Loucy (cell line): ENCODE measurements around the gene TMEM164.
A peak's percentile ranks its signal among the peaks of the same experiment; 100 is the strongest.

Source experiments
- H2AFZ ChIP-seq: fragments of 200-600 bp; sonication (generic); 2 replicates; pipeline ENCODE4 v1.6.0; 2016; ENCODE audit warnings: antibody characterized with exemption, mild to moderate bottlenecking, low read length, moderate library complexity
- H3F3A ChIP-seq: fragments of 200-600 bp; 2 replicates; pipeline ENCODE4 v1.6.0; 2016; ENCODE audit warnings: antibody characterized with exemption, low read depth, mild to moderate bottlenecking
- H3K27me3 ChIP-seq: fragments of 200-600 bp; sonication (generic); 2 replicates; pipeline ENCODE4 v1.6.1; 2014; ENCODE audit warnings: low read length, mild to moderate bottlenecking; ENCODE audit not compliant: insufficient read depth, poor library complexity, severe bottlenecking
- H3K36me3 ChIP-seq: fragments of 200-600 bp; sonication (generic); 2 replicates; pipeline ENCODE4 v1.6.1; 2016; ENCODE audit warnings: low read length; ENCODE audit not compliant: insufficient read depth
- H3K4me1 ChIP-seq: fragments of 200-600 bp; sonication (generic); 2 replicates; pipeline ENCODE4 v1.5.1; 2014; ENCODE audit warnings: low read length, mild to moderate bottlenecking; ENCODE audit not compliant: insufficient read depth, poor library complexity, severe bottlenecking
- H3K4me2 ChIP-seq: fragments of 200-600 bp; sonication (generic); 2 replicates; pipeline ENCODE4 v1.6.0; 2014; ENCODE audit warnings: antibody characterized with exemption, low read length, low read depth, mild to moderate bottlenecking; ENCODE audit not compliant: poor library complexity, severe bottlenecking
- H3K4me3 ChIP-seq: fragments of 200-600 bp; sonication (generic); 2 replicates; pipeline ENCODE4 v1.5.1; 2014; ENCODE audit warnings: low read length, mild to moderate bottlenecking, mixed read lengths; ENCODE audit not compliant: poor library complexity, severe bottlenecking
- H3K79me2 ChIP-seq: fragments of 200-600 bp; sonication (generic); 2 replicates; pipeline ENCODE4 v1.6.1; 2014; ENCODE audit warnings: low read length; ENCODE audit not compliant: insufficient read depth
- H3K9ac ChIP-seq: fragments of 200-600 bp; sonication (generic); 2 replicates; pipeline ENCODE4 v1.6.0; 2014; ENCODE audit warnings: mild to moderate bottlenecking, low read depth, low read length, moderate library complexity; ENCODE audit not compliant: poor library complexity, severe bottlenecking
- H3K9me2 ChIP-seq: fragments of 200-600 bp; sonication (generic); replicated peaks from 2 replicates; pipeline ENCODE4 v1.6.1; 2016; ENCODE audit warnings: low read depth, low read length, mixed read lengths
- H3K9me3 ChIP-seq: fragments of 200-600 bp; sonication (generic); 2 replicates; pipeline ENCODE4 v1.6.1; 2014; ENCODE audit warnings: mild to moderate bottlenecking, antibody characterized with exemption, low read length, low read depth; ENCODE audit not compliant: insufficient read depth
- H4K20me1 ChIP-seq: fragments of 200-600 bp; sonication (generic); 2 replicates; pipeline ENCODE4 v1.6.0; 2014; ENCODE audit warnings: antibody characterized with exemption, low read length, mild to moderate bottlenecking; ENCODE audit not compliant: insufficient read depth, poor library complexity, severe bottlenecking
- EZH2phosphoT487 ChIP-seq: fragments of 200-600 bp; IDR thresholded peaks from 2 replicates; pipeline ENCODE4 v1.6.1; 2018; ENCODE audit warnings: antibody characterized with exemption, mild to moderate bottlenecking, moderate library complexity, borderline replicate concordance
- TF ChIP-seq, protein P1 (sequence below): fragments of 200-600 bp; sonication (generic); conservative IDR thresholded peaks from 2 replicates; pipeline ENCODE4 v1.5.1; 2014; ENCODE audit warnings: mild to moderate bottlenecking, antibody characterized with exemption, low read length

TMEM164 gene

DNA sequence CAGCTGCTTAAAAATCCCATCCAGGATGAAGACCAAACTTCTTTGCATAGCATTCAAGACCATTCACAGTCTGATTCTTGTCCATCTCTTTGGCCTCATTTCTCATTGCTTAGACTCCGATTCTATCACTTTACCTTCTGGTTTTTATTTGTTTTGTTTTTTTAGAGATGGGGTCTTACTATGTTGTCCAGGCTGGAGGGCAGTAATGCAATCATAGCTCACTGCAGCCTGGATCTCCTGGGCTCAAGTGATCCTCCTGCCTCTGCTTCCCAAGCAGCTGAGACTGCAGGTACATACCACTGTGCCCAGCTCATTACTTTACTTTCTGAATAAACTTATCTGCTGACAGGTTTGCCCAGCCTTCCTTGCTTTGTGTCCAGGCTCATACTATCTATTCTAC lies 152.8 kb downstream of the TMEM164 start:
- no peaks in the 10 kb centered on the region for H3K9me2 ChIP-seq
- H3F3A ChIP-seq = no peaks in the 10 kb centered on the region
- no peaks in the 10 kb centered on the region for H3K9me3 ChIP-seq
- no peak overlapping the region for H3K4me2 ChIP-seq
- peaks cover 1% of the 10 kb centered on the region for H3K79me2 ChIP-seq
- TF ChIP-seq, protein P1, sequence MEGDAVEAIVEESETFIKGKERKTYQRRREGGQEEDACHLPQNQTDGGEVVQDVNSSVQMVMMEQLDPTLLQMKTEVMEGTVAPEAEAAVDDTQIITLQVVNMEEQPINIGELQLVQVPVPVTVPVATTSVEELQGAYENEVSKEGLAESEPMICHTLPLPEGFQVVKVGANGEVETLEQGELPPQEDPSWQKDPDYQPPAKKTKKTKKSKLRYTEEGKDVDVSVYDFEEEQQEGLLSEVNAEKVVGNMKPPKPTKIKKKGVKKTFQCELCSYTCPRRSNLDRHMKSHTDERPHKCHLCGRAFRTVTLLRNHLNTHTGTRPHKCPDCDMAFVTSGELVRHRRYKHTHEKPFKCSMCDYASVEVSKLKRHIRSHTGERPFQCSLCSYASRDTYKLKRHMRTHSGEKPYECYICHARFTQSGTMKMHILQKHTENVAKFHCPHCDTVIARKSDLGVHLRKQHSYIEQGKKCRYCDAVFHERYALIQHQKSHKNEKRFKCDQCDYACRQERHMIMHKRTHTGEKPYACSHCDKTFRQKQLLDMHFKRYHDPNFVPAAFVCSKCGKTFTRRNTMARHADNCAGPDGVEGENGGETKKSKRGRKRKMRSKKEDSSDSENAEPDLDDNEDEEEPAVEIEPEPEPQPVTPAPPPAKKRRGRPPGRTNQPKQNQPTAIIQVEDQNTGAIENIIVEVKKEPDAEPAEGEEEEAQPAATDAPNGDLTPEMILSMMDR = no peak
- no peak for TF ChIP-seq EZH2phosphoT487
- H2AFZ ChIP-seq = no peak overlapping the region
- no peak overlapping the region for H3K4me3 ChIP-seq
- H4K20me1 ChIP-seq = peaks cover 2% of the 10 kb centered on the region
- H3K27me3 ChIP-seq = no peaks in the 10 kb centered on the region
- H3K4me1 ChIP-seq = no peaks in the 10 kb centered on the region
- H3K9ac ChIP-seq = no peak overlapping the region
- H3K36me3 ChIP-seq = peaks cover 27% of the 10 kb centered on the region; the same call in 1 of the 2 replicates

DNA sequence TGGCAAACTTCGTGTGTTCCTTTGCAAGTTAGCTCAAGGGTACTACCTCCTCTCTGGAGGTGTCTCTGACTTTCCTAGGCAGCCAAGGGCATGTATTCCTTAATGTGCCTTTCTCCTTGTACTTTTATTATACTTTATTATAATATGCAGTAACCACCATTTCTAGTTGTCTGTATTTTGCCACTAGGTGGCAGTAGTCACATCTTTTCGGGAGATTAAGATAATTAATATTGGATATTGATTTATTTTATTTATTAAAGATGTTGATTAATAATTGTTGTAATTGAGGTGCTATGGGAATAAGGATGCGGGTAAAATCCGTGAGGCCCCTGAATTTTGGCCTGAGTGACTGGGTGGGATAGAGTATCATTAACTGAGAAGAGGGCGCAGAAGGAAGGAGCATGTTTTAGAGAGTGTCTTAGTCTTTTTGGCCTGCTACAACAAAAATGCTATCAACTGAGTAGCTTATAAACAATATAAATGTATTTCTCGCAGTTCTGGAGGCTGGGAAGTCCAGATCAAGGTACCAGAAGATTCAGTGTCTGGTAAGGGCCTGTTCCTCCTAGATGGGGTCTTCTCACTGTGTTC lies 153.3 kb downstream of the TMEM164 start:
- Histone ChIP-seq H3K9ac (no peak overlapping the region), H3K27me3 (no peaks in the 10 kb centered on the region), H4K20me1 (peaks cover 7% of the 10 kb centered on the region), H3K79me2 (peaks cover 6% of the 10 kb centered on the region), H3K4me3 (no peak overlapping the region), H3K9me3 (no peaks in the 10 kb centered on the region), H2AFZ (no peak overlapping the region), H3K4me1 (no peaks in the 10 kb centered on the region), H3F3A (no peaks in the 10 kb centered on the region), H3K4me2 (no peak overlapping the region), H3K36me3 (peaks cover 27% of the 10 kb centered on the region; the same call in 1 of the 2 replicates), H3K9me2 (no peaks in the 10 kb centered on the region)
- TF ChIP-seq EZH2phosphoT487 = no peak
- TF ChIP-seq, protein P1 = peak; percentile 48

DNA sequence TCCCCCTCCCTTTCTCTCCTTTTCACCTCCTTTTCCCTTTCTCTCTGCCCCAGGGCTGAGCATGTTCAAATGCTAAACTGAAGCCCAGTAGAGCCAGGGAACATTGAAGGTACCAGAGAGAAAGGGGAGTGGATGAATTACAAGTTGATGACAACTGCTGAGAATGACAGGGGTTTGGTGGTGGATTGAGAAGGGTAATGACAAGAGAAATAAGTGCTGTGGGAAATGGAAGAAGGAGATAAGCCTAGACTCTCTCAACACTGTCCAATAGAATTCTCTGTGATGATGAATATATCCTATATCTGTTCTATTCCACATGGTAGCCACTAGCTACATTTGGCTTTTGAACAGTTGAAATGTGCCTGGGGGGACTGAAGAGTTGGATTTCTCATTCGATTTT lies 154.5 kb downstream of the TMEM164 start:
- H4K20me1 ChIP-seq = peaks cover 7% of the 10 kb centered on the region
- peaks cover 27% of the 10 kb centered on the region; the same call in 1 of the 2 replicates for H3K36me3 ChIP-seq
- H3K4me1 ChIP-seq = no peaks in the 10 kb centered on the region
- TF ChIP-seq, protein P1 = no peak
- no peak for TF ChIP-seq EZH2phosphoT487
- no peaks in the 10 kb centered on the region for H3K9me2 ChIP-seq
- no peak overlapping the region for H3K4me3 ChIP-seq
- H3K9ac ChIP-seq = no peak overlapping the region
- no peaks in the 10 kb centered on the region for H3K9me3 ChIP-seq
- H3K4me2 ChIP-seq = no peak overlapping the region
- H3K79me2 ChIP-seq = peaks cover 9% of the 10 kb centered on the region
- no peaks in the 10 kb centered on the region for H3K27me3 ChIP-seq
- H3F3A ChIP-seq = no peaks in the 10 kb centered on the region
- no peak overlapping the region for H2AFZ ChIP-seq
